Neural progenitor cell (in vitro differentiated cells): ENCODE data around the gene ARHGAP33. TPM values are rescaled to one million over a fixed set of nuclear protein-coding genes. Genes with fewer than 3 reads are reported as not detected.

Experiments used
- DNase-seq: peaks from one replicate; pipeline ENCODE4 v3.0.0-alpha.2; 2016; ENCODE audit warnings: low spot score
- H2AFZ ChIP-seq: fragments of 200-600 bp; sonication (generic); replicated peaks from 2 replicates; pipeline ENCODE4 v1.6.1; 2016; ENCODE audit warnings: antibody characterized with exemption
- H3F3A ChIP-seq: fragments of 200-600 bp; sonication (generic); 2 replicates; pipeline ENCODE4 v1.6.1; 2016; ENCODE audit warnings: antibody characterized with exemption, low read depth
- H3K27ac ChIP-seq: fragments of 200-600 bp; sonication (generic); 2 replicates; pipeline ENCODE4 v1.5.1; 2016; ENCODE audit warnings: mild to moderate bottlenecking
- H3K27me3 ChIP-seq: fragments of 200-600 bp; sonication (generic); 2 replicates; pipeline ENCODE4 v1.6.1; 2016; ENCODE audit warnings: mild to moderate bottlenecking, moderate library complexity
- H3K36me3 ChIP-seq: fragments of 200-600 bp; sonication (generic); 2 replicates; pipeline ENCODE4 v1.5.1; 2016
- H3K4me1 ChIP-seq: fragments of 200-600 bp; sonication (generic); 2 replicates; pipeline ENCODE4 v1.6.1; 2016; ENCODE audit warnings: mixed run types
- H3K4me2 ChIP-seq: fragments of 200-600 bp; sonication (generic); 2 replicates; pipeline ENCODE4 v1.6.1; 2016
- H3K4me3 ChIP-seq: fragments of 200-600 bp; sonication (generic); 2 replicates; pipeline ENCODE4 v1.5.1; 2016
- H3K79me2 ChIP-seq: fragments of 200-600 bp; sonication (generic); 2 replicates; pipeline ENCODE4 v1.6.1; 2016; ENCODE audit warnings: low read depth
- H3K9ac ChIP-seq: fragments of 200-600 bp; sonication (generic); 2 replicates; pipeline ENCODE4 v1.6.1; 2016
- H3K9me3 ChIP-seq: fragments of 200-600 bp; sonication (generic); 2 replicates; pipeline ENCODE4 v1.5.1; 2016; ENCODE audit warnings: low read depth
- H4K20me1 ChIP-seq: fragments of 200-600 bp; sonication (generic); 2 replicates; pipeline ENCODE4 v1.6.1; 2016; ENCODE audit warnings: low read depth
- H3K27ac Mint-ChIP-seq: 3 replicates; pipeline ENCODE4 v1.8.0; 2021; ENCODE audit warnings: mixed read lengths
- H3K27me3 Mint-ChIP-seq: 2 replicates; pipeline ENCODE4 v1.8.0; 2022; ENCODE audit warnings: low read depth, mild to moderate bottlenecking, inconsistent platforms, moderate library complexity, mixed read lengths; ENCODE audit not compliant: insufficient read depth
- H3K36me3 Mint-ChIP-seq: 3 replicates; pipeline ENCODE4 v1.8.0; 2021; ENCODE audit warnings: mixed read lengths
- H3K4me1 Mint-ChIP-seq: 3 replicates; pipeline ENCODE4 v1.8.0; 2021; ENCODE audit warnings: mixed read lengths
- H3K4me3 Mint-ChIP-seq: 3 replicates; pipeline ENCODE4 v1.8.0; 2021; ENCODE audit warnings: mild to moderate bottlenecking, moderate library complexity, mixed read lengths
- H3K9me3 Mint-ChIP-seq: 3 replicates; pipeline ENCODE4 v1.8.0; 2020; ENCODE audit warnings: mixed read lengths
- CTCF ChIP-seq: fragments of 200-600 bp; sonication (generic); IDR thresholded peaks from 2 replicates; pipeline ENCODE4 v1.5.1; 2017; ENCODE audit warnings: antibody characterized with exemption, mild to moderate bottlenecking
- EZH2 ChIP-seq: fragments of 200-600 bp; sonication (generic); IDR thresholded peaks from 2 replicates; pipeline ENCODE4 v1.6.1; 2017; ENCODE audit warnings: antibody characterized with exemption, mild to moderate bottlenecking, moderate library complexity
- EZH2phosphoT487 ChIP-seq: fragments of 200-600 bp; sonication (generic); IDR thresholded peaks from 2 replicates; pipeline ENCODE4 v1.6.1; 2017; ENCODE audit warnings: antibody characterized with exemption
- total RNA-seq: library from RNA; depleted of rRNA; stranded (reverse); fragments of >200 nt; gene quantifications from 2 replicates; pipeline ENCODE4 v1.2.3, GENCODE V29; 2015; ENCODE audit warnings: low replicate concordance

ARHGAP33 gene
- total RNA-seq, 1 donor from 2014 or later, result 6.5 TPM

- Histone ChIP-seq H3K79me2 (no peaks in the 10 kb centered on the region), H3K27me3 (no peaks in the 10 kb centered on the region), H3K36me3 (no peaks in the 10 kb centered on the region), H3K4me1 (no peaks in the 10 kb centered on the region), H3F3A (no peaks in the 10 kb centered on the region), H3K9ac (no peak overlapping the region), H3K9me3 (no peaks in the 10 kb centered on the region), H3K4me3 (no peak overlapping the region), H3K27ac (no peak overlapping the region), H4K20me1 (no peaks in the 10 kb centered on the region), H2AFZ (no peak overlapping the region), H3K4me2 (no peak overlapping the region)
- Mint-ChIP-seq H3K4me1 (no peaks in the 10 kb centered on the region), H3K27ac (no peak overlapping the region), H3K27me3 (peaks cover 7% of the 10 kb centered on the region), H3K36me3 (peaks cover 40% of the 10 kb centered on the region), H3K9me3 (no peaks in the 10 kb centered on the region), H3K4me3 (no peak overlapping the region)
- DNase-seq, result no peak
- TF ChIP-seq CTCF (no peak), EZH2phosphoT487 (no peak), EZH2 (no peak)
Observed at GRCh38 chr19:35731779-35732405, 43.5 kb upstream of the ARHGAP33 start.

DNA sequence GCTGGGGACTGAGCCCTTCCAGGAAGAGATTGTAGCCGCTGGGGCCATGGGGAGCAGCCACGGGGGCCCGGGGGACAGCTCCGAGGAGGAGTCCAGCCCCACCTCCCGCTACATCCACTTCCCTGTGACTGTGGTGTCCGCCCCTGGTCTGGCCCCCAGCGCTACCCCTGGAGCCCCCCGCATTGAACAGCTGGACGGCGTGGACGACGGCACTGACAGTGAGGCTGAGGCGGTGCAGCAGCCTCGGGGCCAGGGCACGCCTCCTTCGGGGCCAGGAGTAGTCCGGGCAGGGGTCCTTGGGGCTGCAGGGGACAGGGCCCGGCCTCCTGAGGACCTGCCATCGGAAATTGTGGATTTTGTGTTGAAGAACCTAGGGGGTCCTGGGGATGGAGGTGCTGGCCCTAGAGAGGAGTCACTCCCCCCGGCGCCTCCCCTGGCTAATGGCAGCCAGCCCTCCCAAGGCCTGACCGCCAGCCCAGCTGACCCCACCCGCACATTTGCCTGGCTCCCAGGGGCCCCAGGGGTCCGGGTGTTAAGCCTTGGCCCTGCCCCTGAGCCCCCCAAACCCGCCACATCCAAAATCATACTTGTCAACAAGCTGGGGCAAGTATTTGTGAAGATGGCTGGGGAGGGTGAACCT lies 42.7 kb upstream of the ARHGAP33 start:
- no peak overlapping the region for H3K27ac Mint-ChIP-seq
- Histone ChIP-seq H3K4me2 (no peak overlapping the region), H2AFZ (no peak overlapping the region), H3K4me1 (no peaks in the 10 kb centered on the region), H3K79me2 (no peaks in the 10 kb centered on the region), H3F3A (no peaks in the 10 kb centered on the region), H3K9me3 (no peaks in the 10 kb centered on the region), H4K20me1 (no peaks in the 10 kb centered on the region), H3K9ac (no peak overlapping the region), H3K27me3 (no peaks in the 10 kb centered on the region), H3K27ac (no peak overlapping the region), H3K4me3 (no peak overlapping the region), H3K36me3 (no peaks in the 10 kb centered on the region)
- H3K36me3 Mint-ChIP-seq, result peaks cover 37% of the 10 kb centered on the region
- H3K4me1 Mint-ChIP-seq, result no peaks in the 10 kb centered on the region
- no peak overlapping the region for H3K4me3 Mint-ChIP-seq
- H3K9me3 Mint-ChIP-seq, result no peaks in the 10 kb centered on the region
- DNase-seq, result no peak
- TF ChIP-seq EZH2phosphoT487, result no peak
- TF ChIP-seq CTCF, result no peak
- no peak for TF ChIP-seq EZH2
- H3K27me3 Mint-ChIP-seq, result peaks cover 7% of the 10 kb centered on the region

DNA sequence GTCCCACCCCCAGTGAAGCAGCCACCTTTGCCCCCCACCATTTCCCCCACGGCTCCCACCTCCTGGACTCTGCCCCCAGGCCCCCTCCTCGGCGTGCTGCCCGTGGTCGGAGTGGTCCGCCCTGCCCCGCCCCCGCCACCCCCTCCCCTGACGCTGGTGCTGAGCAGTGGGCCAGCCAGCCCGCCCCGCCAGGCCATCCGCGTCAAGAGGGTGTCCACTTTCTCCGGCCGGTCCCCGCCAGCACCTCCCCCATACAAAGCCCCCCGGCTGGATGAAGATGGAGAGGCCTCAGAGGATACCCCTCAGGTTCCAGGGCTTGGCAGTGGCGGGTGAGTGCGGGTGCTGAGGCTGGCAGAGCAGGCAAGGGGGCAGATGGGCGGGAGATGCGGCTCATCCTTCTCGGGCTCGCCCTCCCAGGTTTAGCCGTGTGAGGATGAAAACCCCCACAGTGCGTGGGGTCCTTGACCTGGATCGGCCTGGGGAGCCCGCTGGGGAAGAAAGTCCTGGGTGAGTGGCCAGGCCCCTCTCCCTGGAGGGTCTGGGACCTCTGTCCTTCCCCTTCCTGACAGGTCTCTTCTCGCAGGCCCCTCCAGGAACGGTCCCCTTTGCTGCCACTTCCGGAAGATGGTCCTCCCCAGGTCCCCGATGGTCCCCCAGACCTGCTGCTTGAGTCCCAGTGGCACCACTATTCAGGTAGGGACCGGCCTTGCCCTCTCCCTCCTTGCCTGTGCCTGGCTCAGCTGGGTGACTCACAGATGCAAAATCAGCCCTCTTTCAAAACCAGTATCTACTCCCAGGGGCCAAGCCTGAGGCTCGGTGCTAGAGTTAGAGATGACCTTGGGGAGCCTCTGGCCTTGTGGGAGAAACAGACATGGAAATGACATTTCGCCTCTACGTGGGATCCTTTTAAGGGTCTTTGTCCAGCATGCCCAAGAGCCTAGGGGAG lies 41.9 kb upstream of the ARHGAP33 start:
- H3K36me3 Mint-ChIP-seq, result peaks cover 36% of the 10 kb centered on the region
- peaks cover 5% of the 10 kb centered on the region for H3K27me3 Mint-ChIP-seq
- DNase-seq, result no peak

More for the DNA sequence above, 41.9 kb upstream of the ARHGAP33 start:
- no peaks in the 10 kb centered on the region for H3K36me3 ChIP-seq
- no peak overlapping the region for H2AFZ ChIP-seq
- H3K4me2 ChIP-seq, result no peak overlapping the region
- no peak overlapping the region for H3K9ac ChIP-seq
- Mint-ChIP-seq H3K4me1 (no peaks in the 10 kb centered on the region), H3K9me3 (no peaks in the 10 kb centered on the region), H3K27ac (no peak overlapping the region), H3K4me3 (no peak overlapping the region)
- H3K27me3 ChIP-seq, result no peaks in the 10 kb centered on the region
- H3F3A ChIP-seq, result no peaks in the 10 kb centered on the region
- H3K4me1 ChIP-seq, result no peaks in the 10 kb centered on the region
- no peak overlapping the region for H3K4me3 ChIP-seq
- H3K27ac ChIP-seq, result no peak overlapping the region
- TF ChIP-seq EZH2phosphoT487 (no peak), CTCF (no peak), EZH2 (no peak)
- no peaks in the 10 kb centered on the region for H3K79me2 ChIP-seq
- H3K9me3 ChIP-seq, result no peaks in the 10 kb centered on the region
- H4K20me1 ChIP-seq, result no peaks in the 10 kb centered on the region
